Amygdala (tissue), 56 donors: ENCODE results near the gene GOLGA6D.
"Not testable (repeated sequence)": the region's sequence is repeated elsewhere in the genome, so short reads cannot be mapped to it uniquely, and the experiment has no call there.

Experiments
- DNase-seq, 56 donors: peaks; one replicate each; lab custom pipeline; 2025; lab: John Stamatoyannopoulos, UW

Gene GOLGA6D

DNA sequence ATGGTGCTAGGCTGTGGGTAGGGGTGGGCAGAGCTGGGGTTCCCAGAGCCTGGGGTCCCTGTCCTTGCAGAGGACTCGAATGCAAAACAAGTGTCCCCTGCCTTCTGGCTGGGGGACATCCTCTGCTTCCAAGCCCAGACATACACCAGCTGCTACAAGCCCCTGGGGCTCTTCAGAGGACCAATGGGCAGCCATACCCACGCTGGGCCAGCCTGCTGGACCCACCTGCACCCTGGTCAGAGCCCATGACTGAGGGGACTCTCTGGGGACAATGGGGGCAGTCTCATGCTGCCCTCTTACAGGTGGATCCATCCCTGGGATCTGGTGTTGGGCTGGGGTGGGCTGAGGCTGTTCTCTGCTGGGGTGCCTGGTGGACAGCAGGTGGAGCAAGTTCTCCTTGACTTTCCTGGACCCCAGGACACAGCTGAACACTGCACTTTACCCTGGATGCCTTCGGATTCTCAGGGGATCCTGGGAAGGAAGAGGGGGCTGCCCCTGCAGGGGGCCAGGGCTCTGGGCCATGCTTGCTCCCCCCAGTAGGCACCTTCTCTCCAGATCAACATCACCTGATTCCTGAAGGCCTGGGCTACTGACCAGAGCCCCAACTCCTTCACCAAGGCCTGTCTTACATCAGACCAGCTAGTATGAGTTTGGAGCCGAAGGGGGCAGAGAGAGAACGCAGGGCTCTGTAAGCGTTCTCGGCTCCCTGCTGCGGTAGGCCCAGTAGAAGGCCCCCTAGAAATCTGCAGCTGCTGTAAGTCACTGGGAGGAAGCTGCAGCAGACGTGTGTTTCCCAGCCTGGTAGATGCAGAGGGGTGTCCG, 46.1 kb downstream of the GOLGA6D start:
- DNase-seq, result no peak

- DNase-seq, result no peak
Measured at GRCh38 chr15:75329571-75329970, 46.9 kb downstream of the GOLGA6D start.

GRCh38 chr15:75332093-75332492, 49.5 kb downstream of the GOLGA6D start:
- DNase-seq, result not testable (repeated sequence)

DNA sequence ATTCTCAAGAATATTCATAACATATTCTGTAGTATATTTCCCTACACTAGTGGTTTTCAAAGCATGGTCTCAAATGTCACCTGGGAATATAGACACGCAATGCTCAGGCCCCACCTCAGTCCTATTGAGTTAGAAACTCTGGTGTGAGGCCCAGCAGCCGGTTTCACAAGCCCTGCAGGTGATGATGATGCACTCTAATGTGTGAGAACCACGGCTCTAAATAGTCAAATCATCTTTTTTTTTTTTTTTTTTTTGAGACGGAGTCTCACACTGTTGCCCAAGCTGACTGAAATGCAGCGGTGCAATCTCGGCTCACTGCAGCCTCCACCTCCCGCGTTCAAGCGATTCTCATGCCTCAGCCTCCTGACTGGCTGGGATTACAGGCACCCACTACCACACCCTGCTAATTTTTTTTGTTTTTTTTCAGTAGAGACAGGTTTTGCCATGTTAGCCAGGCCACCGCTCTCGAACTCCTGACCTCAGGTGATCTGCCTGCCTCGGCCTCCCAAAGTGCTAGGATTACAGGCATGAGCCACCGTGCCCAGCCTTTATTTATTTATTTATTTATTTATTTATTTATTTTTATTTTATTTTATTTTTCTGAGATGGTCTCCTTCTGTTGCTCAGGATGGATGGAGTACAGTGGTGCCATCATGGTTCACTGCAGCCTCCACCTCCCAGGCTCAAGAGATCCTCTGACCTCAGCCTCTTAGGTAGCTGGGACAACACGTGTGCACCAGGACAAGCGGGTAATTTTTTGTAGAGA, 51.2 kb downstream of the GOLGA6D start:
- DNase-seq, result not testable (repeated sequence)

DNA sequence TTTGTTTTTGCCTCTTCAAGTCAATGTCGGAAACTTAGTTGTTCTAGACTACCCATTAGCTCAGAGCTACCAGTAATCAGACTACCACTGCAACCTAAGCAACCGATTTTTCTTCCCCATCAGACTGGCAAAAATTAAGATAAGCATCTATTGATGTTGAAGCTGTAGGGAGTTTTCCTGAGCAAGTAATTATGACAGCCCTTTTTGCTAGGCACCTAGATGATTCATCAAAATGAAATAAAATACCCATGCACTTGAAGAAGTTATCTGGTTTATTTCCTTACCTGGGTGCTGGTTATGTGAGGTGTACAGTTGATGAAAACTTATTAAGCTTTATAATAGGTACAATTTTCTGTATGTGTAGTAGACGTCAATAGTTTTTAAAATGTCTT, 52.7 kb downstream of the GOLGA6D start:
- DNase-seq, result no peak

GRCh38 chr15:75335705-75336355, 53.2 kb downstream of the GOLGA6D start, which contains the start of gene COMMD4:
COMMD4 (plus strand) TSS chr15:75336063; CDS start chr15:75336090, 27 bp downstream.
- peak; percentile 60 to 95 (median 87) for DNase-seq

GRCh38 chr15:75338661-75339240, 56.1 kb downstream of the GOLGA6D start:
- DNase-seq, result no peak

- no peak for DNase-seq
Measured at GRCh38 chr15:75339531-75340240, 57.1 kb downstream of the GOLGA6D start.

DNA sequence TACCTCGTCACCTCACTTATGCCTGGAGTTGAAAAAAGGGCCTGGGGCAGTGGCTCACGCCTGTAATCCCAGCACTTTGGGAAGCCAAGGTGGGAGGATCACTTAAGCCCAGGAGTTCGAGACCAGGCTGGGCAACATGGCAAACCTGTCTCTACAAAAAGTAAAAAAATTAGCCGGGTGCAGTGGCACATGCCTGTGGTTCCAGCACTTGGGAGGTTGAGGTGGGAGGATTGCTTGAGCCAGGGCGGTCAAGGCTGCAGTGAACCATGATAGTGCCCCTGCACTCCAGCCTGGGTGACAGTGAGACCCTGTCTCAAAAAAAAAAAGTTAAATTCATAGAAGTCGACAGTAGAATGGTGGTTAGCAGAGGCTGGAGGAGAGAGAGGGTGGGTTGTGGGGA, 59.6 kb downstream of the GOLGA6D start:
- no peak for DNase-seq

- DNase-seq, result peak in 14 of 56 donors; percentile 2 to 48 (median 16)
Measured at GRCh38 chr15:75343953-75344352, 61.3 kb downstream of the GOLGA6D start.
